ENCODE results near the gene ITGAX. TPM values are rescaled to one million over a fixed set of nuclear protein-coding genes. Genes with fewer than 3 reads are reported as not detected.

The ITGAX gene
- total RNA-seq, 4 donors from 2014 or later = 1.4 to 3.5 (median 2.6) TPM; not detected in 1

DNA sequence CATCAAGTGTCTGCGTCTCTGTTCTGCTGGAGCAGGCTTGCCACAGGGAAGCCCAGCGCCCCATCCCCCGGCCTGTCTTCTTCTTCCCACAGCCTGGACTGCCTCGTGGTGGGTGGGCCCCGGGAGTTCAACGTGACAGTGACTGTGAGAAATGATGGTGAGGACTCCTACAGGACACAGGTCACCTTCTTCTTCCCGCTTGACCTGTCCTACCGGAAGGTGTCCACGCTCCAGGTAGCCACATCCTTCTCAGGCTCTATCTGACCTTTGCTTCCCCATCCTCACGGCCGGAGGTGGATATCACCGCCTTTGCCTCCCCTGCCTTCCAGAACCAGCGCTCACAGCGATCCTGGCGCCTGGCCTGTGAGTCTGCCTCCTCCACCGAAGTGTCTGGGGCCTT, 29.8 kb upstream of the ITGAX start:
- intact Hi-C loops (cut with DNase I; ENCODE audit: low total_unique reads) = no loop called here
- H3K9me3 ChIP-seq = no peaks in the 10 kb centered on the region
- no peaks in the 10 kb centered on the region for H3K36me3 ChIP-seq
- H3K27me3 ChIP-seq = no peaks in the 10 kb centered on the region
- no peak for DNase-seq
- no peak overlapping the region for H3K27ac ChIP-seq
- no peaks in the 10 kb centered on the region for H3K4me1 ChIP-seq
- TF ChIP-seq, protein P1, sequence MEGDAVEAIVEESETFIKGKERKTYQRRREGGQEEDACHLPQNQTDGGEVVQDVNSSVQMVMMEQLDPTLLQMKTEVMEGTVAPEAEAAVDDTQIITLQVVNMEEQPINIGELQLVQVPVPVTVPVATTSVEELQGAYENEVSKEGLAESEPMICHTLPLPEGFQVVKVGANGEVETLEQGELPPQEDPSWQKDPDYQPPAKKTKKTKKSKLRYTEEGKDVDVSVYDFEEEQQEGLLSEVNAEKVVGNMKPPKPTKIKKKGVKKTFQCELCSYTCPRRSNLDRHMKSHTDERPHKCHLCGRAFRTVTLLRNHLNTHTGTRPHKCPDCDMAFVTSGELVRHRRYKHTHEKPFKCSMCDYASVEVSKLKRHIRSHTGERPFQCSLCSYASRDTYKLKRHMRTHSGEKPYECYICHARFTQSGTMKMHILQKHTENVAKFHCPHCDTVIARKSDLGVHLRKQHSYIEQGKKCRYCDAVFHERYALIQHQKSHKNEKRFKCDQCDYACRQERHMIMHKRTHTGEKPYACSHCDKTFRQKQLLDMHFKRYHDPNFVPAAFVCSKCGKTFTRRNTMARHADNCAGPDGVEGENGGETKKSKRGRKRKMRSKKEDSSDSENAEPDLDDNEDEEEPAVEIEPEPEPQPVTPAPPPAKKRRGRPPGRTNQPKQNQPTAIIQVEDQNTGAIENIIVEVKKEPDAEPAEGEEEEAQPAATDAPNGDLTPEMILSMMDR (IDR thresholded peaks at IDR 0.05) = no peak
- no peak for TF ChIP-seq POLR2A (IDR thresholded peaks at IDR 0.05)
- no peak overlapping the region for H3K4me3 ChIP-seq

DNA sequence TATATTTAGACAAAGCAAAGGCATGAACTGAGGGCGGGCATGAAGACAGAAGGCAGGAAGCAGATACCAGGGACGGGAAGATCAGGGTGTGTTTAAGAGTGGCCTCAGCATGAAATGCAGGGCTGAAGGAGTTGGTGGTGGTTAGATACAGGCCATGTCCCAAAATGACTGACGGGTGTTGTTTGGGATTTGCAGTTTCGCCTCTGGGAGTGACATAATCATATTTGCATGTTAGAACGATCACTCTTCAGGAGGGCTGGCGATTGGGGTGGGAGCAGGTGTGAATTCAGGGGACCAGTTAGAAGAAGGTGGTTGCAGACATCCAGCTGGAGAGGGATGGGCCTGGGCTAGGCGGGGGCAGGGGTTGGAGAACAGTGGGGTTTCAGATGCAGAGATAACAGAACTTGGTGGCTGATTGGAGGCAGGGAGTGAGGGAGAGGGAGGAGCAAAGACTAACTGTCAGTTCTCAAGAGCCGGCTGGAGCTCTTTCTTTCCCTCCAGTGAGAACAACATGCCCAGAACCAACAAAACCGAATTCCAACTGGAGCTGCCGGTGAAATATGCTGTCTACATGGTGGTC, 27.2 kb upstream of the ITGAX start:
- TF ChIP-seq, protein P1 (IDR thresholded peaks at IDR 0.05) = no peak
- TF ChIP-seq POLR2A (IDR thresholded peaks at IDR 0.05) = no peak
- H3K4me1 ChIP-seq = no peaks in the 10 kb centered on the region
- intact Hi-C loops (cut with DNase I; ENCODE audit: low total_unique reads) = no loop called here
- DNase-seq = no peak
- no peaks in the 10 kb centered on the region for H3K36me3 ChIP-seq
- no peak overlapping the region for H3K4me3 ChIP-seq
- H3K27ac ChIP-seq = no peak overlapping the region
- no peaks in the 10 kb centered on the region for H3K9me3 ChIP-seq
- H3K27me3 ChIP-seq = peaks cover 0 to 16% of the 10 kb centered on the region in 2 donors

- Histone ChIP-seq H3K4me1 (no peaks in the 10 kb centered on the region), H3K27ac (no peak overlapping the region), H3K27me3 (peaks cover 0 to 16% of the 10 kb centered on the region in 2 donors), H3K4me3 (no peak overlapping the region), H3K9me3 (no peaks in the 10 kb centered on the region), H3K36me3 (no peaks in the 10 kb centered on the region)
- TF ChIP-seq, protein P1 (IDR thresholded peaks at IDR 0.05) = no peak
- TF ChIP-seq POLR2A (IDR thresholded peaks at IDR 0.05) = no peak
- intact Hi-C loops (cut with DNase I; ENCODE audit: low total_unique reads) = no loop called here
- DNase-seq = no peak
Observed at GRCh38 chr16:31328322-31329052, 26.5 kb upstream of the ITGAX start.

- no peaks in the 10 kb centered on the region for H3K9me3 ChIP-seq
- H3K4me1 ChIP-seq = no peaks in the 10 kb centered on the region
- H3K36me3 ChIP-seq = no peaks in the 10 kb centered on the region
- no peak overlapping the region for H3K4me3 ChIP-seq
- intact Hi-C loops (cut with DNase I; ENCODE audit: low total_unique reads) = no loop called here
- no peak for DNase-seq
- no peak overlapping the region for H3K27ac ChIP-seq
- peaks cover 0 to 16% of the 10 kb centered on the region in 2 donors for H3K27me3 ChIP-seq
- no peak for TF ChIP-seq POLR2A (IDR thresholded peaks at IDR 0.05)
- TF ChIP-seq, protein P1 (IDR thresholded peaks at IDR 0.05) = no peak
Observed at GRCh38 chr16:31329671-31330552, 25.1 kb upstream of the ITGAX start.

DNA sequence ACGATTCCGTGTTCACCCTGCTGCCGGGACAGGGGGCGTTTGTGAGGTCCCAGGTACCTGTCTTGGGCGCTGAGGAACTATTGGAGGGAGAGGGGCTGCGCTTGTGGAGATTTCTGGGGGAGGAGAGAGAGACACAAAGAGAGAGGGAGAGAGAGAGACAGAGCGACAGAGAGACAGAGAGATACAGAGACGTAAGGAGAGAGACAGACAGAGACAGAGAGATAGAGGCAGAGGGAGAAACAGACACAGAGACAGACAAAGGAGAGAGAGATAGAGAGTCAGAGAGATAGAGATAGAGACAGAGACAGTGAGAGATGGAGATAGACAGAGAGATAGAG, 24.5 kb upstream of the ITGAX start:
- DNase-seq = no peak
- no peak for TF ChIP-seq POLR2A (IDR thresholded peaks at IDR 0.05)
- TF ChIP-seq, protein P1 (IDR thresholded peaks at IDR 0.05) = no peak
- intact Hi-C loops (cut with DNase I; ENCODE audit: low total_unique reads) = no loop called here
- H3K27ac ChIP-seq = no peak overlapping the region
- H3K27me3 ChIP-seq = peaks cover 0 to 16% of the 10 kb centered on the region in 2 donors
- H3K36me3 ChIP-seq = no peaks in the 10 kb centered on the region
- no peaks in the 10 kb centered on the region for H3K4me1 ChIP-seq
- no peak overlapping the region for H3K4me3 ChIP-seq
- H3K9me3 ChIP-seq = no peaks in the 10 kb centered on the region
